Epidermal melanocyte (primary cell): ENCODE measurements around the gene RINL.
"Not testable (repeated sequence)": the region's sequence is repeated elsewhere in the genome, so short reads cannot be mapped to it uniquely, and the experiment has no call there.

Experiments used
- DNase-seq: peaks from one replicate; pipeline ENCODE4 v3.0.0; 2011; ENCODE audit warnings: low spot score; ENCODE audit not compliant: insufficient read length

RINL gene

GRCh38 chr19:38836983-38837626 is 41.0 kb downstream of the RINL start:
- no peak for DNase-seq

- no peak for DNase-seq
Measured at GRCh38 chr19:38836159-38836982, 41.7 kb downstream of the RINL start.

- no peak for DNase-seq
Measured at GRCh38 chr19:38834590-38834989, 43.5 kb downstream of the RINL start.

GRCh38 chr19:38834104-38834490 is 44.0 kb downstream of the RINL start:
- DNase-seq, result no peak

- no peak for DNase-seq
Measured at GRCh38 chr19:38833092-38833425, 45.0 kb downstream of the RINL start.

GRCh38 chr19:38831142-38831605 is 46.9 kb downstream of the RINL start:
- peak; percentile 72 for DNase-seq

- DNase-seq, result no peak
Measured at GRCh38 chr19:38830039-38830733, 47.9 kb downstream of the RINL start.

GRCh38 chr19:38829203-38829602 is 48.9 kb downstream of the RINL start:
- not testable (repeated sequence) for DNase-seq

- no peak for DNase-seq
Measured at GRCh38 chr19:38826856-38827551, 51.1 kb downstream of the RINL start.

- DNase-seq, result not testable (repeated sequence)
Measured at GRCh38 chr19:38825936-38826335, 52.1 kb downstream of the RINL start.

GRCh38 chr19:38821230-38821825 is 56.7 kb downstream of the RINL start:
- not testable (repeated sequence) for DNase-seq

- DNase-seq, result no peak
Measured at GRCh38 chr19:38819231-38819920, 58.7 kb downstream of the RINL start.
